Anterior cingulate cortex (tissue), 58 donors: ENCODE data around the gene LRRN4CL.
A peak's percentile ranks its signal among the peaks of the same experiment; 100 is the strongest.
"Not testable (repeated sequence)": the region's sequence is repeated elsewhere in the genome, so short reads cannot be mapped to it uniquely, and the experiment has no call there.

ENCODE experiments used
- DNase-seq, 58 donors: peaks; one replicate each; lab custom pipeline; 2025; lab: John Stamatoyannopoulos, UW

LRRN4CL gene

DNA sequence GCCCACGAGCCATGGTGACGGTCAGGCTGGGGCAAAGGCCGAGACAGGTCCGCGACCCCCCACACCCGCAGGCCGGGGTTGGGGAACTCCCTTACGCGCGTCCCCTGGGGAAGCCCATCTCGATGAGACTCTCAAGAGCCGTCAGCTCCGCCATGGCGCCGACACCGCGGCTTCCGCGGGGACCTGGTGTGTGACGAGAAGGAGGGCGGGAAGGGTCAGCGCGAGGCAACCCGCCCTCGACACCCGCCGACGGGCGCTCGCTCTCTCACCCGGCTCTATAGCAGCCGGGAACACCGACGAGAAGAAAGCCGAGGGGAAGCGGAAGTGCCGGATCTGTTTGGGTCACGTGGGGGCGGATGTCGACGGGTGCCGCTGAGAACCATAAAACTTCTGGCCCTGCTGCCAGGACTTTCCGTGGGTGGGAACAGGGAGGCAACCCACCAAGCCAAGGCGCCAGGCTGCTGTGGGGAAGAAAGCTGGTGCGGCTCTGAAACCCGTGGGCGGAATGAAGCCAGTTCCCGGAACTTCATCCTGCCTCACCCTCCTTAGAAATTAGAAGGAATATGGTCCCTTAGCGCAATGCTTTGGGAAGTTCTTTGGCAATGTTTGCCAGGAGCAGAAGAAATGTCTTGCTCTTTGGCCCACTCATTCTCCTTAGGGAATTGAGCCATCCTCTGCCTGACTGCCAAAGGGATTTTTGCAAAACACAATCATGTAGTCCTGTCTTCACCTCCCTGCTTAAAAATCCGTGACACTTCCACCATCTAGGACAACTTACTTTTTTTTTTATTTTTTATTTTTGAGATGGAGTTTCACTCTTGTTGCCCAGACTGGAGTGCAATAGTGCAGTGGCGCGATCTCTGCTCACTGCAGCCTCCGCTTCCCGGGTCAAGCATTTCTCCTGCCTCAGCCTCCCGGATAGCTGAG, 10.3 kb downstream of the LRRN4CL start, which contains the start of gene UBXN1:
Gene UBXN1 (minus strand): TSS at position 304 of the 927 bp plus-strand sequence. CDS start 150 bp downstream, at position 154.
- peak; percentile 28 to 92 (median 83) for DNase-seq

DNA sequence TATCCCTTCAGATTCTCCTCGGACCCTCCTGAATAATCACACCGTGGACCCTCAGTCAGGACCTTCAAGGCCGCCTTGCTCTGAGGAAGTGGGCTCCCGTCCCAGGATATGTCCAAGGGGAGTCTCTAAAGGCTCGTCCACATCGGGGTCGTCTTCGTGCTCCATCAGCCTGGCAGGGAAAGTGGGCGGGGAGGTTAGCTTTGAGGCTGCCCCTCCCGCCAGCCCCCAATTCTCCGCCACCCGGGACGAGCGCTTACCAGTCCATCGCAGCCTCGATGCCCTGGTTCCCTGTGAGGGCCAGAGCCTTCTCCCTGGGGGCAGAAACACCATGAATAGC, 10.9 kb downstream of the LRRN4CL start:
- DNase-seq = no peak

DNA sequence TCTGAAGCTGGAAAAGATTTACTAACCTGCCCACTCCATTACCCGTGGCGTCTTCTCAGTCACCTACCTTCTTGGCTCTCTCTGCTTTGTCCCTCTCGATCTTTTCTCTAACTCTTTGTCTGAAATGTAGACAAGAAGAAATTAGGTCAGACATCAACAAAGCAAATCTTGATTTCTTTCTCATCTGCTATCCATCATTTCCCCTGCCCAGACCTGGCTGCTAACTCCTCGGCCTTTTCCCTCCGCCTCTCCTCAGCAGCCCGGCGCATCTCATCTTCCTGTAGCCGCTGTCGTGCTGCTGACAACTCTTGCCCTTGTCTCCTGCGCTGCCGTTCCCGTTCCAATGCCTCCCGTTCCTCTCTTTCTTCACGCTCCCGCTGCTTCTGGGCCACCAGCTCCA, 11.6 kb downstream of the LRRN4CL start:
- DNase-seq = no peak

DNA sequence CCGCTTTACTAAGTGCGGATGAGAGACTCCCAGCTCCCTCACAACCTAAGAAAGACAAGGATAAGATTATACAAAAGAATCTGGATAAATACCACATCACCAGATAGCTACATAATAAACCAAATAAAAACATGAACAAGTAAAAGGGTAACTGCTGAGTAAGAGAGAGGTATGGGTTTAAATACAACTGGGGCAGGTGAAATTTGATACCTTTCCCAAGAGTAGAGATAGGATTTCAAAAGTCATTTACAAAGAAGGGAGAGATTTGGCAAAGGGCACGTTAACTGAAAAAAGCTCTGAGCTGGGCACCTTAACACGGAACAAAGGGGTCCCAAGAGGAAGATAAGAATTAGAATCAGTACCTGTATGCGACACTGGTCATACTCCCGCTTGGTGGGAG, 12.2 kb downstream of the LRRN4CL start:
- DNase-seq = no peak

DNA sequence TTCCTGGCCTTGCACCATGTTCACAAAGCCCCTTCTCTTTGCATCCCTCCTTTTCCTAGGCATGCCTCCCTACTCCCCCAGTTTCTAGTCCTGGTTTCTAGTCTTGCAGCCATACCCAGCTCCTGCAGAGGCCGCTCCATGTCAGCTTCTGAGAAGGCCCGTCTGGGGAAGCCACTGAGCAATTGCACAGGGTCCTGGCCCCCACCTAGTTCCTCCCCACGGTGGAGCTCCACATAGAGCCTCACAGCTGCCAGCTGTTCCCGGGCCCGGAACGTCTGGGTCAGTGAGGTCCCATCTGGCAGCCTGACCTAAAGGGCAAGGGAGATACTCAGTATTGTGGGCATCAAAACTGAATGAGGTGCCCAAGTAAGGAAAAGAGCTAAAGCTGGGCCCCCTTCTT, 12.6 kb downstream of the LRRN4CL start:
- no peak for DNase-seq

DNA sequence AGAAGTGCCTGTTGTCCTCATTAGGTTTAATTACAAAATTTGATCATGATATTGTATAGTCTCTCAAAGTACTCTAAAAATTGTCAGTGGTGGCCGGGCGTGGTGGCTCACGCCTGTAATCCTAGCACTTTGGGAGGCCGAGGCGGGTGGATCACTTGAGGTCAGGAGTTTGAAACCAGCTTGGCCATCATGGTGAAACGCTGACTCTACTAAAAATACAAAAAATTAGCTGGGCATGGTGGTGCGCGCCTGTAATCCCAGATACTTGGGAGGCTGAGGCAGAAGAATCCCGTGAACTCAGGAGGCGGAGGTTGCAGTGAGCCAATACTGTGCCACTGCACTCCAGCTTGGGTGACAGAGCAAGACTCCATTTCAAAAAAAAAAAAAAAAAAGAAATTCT, 13.9 kb downstream of the LRRN4CL start:
- not testable (repeated sequence) for DNase-seq

DNA sequence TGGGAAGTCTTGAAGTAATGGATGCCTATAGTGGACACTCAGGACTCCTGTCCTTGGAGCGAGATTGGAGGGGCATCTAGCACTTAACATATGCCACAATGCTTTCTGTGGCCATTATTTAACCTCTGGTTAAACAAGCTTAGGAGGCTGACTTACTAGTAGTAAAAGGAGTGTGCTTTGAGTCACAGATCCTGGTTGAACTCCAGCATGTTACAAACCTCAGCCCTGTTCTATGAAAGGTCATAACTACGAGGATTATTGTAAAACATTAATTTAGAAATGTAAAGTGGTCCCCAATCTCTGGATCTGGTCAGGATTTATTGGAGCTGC, 16.2 kb downstream of the LRRN4CL start:
- DNase-seq = no peak

DNA sequence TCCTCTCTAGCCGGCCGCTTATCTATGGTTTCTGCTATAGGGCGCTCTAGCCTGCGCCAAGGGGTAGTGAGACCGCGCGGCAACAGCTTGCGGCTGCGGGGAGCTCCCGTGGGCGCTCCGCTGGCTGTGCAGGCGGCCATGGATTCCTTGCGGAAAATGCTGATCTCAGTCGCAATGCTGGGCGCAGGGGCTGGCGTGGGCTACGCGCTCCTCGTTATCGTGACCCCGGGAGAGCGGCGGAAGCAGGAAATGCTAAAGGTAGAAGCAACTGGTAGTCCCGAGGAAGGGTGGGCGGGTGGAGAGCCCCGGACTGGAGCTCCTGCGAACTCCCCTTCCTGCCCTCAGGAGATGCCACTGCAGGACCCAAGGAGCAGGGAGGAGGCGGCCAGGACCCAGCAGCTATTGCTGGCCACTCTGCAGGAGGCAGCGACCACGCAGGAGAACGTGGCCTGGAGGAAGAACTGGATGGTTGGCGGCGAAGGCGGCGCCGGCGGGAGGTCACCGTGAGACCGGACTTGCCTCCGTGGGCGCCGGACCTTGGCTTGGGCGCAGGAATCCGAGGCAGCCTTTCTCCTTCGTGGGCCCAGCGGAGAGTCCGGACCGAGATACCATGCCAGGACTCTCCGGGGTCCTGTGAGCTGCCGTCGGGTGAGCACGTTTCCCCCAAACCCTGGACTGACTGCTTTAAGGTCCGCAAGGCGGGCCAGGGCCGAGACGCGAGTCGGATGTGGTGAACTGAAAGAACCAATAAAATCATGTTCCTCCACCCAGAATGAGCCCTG, 17.5 kb downstream of the LRRN4CL start, which contains the start of the genes LBHD1 and UQCC3:
Gene LBHD1 (minus strand): TSS at position 660 of the 782 bp plus-strand sequence. CDS start 2,236 bp downstream, outside the sequence.
Gene UQCC3 (plus strand): TSS at position 66 of the 782 bp plus-strand sequence. CDS start 73 bp downstream, at position 139.
- DNase-seq = peak in 57 of 58 donors; percentile 37 to 89 (median 77)

DNA sequence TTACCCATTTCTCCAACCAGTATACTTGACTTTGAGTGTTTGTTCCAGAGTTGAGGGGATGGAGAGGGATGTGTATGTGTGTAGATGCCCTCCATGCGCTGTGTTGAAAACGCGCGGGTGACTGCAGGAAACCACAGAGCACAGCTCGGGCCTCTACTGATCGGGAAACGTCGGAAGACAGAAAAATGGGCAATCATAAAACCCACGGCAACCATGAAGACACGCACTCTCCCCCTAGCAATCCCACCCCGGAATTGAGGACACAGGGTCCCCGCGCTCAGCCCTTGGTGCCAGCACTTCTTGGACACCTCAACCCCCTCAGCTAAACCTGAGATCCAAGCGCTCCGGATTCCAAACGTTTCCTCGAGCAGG, 18.1 kb downstream of the LRRN4CL start:
- DNase-seq = no peak

DNA sequence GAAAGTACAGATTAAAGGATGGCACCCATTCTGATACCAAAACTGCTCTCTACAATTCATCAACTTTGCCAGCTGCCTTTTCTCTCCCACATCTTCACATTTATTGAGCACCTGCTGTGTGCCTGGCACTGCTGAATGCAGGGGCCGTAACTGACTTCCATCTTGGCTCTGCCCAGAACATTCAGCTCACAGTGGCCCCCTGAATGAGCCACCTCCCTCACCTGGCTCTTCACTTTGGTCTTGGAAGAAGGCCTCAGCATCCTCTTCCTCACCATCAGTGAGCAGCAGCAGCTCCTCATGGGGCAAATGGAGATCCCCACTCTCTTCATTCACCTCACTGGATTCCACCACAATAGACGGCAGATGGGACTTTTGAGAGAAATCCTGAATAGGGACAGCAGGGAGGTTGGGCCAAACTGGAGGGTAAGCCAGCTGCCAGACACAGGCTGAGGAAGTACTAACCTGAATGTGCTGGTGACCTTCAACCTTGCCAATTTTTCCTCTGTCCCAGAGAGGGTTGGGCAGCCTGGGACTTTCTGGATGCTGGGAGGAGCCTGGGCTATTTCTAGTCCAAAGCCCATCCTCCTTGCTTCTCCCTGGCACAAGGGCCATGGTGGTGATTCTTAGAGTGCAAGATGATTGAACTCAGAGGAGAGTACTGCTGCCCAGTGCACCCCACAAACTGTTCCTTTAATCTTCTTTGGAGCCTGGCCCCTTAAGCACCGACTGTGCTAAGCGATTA, 19.7 kb downstream of the LRRN4CL start:
- no peak for DNase-seq

DNA sequence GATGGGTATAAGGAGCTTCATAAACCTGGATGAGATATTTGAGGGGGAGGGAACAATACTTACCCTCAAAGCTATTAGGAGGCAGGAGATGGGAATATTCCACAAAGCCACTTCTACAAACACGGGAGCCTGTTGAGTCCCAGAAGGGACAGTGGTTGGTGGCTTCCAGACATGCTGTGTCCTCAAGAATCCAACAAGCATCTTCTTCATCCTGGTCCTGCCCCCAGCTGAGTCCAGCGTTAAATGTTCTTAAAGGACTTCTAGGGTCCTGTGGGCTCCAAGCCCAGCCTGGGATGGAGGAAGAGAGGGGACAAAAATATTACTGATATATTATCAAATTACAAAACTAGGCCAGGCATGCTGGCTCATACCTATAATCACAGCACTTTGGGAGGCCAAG, 21.9 kb downstream of the LRRN4CL start:
- no peak for DNase-seq

DNA sequence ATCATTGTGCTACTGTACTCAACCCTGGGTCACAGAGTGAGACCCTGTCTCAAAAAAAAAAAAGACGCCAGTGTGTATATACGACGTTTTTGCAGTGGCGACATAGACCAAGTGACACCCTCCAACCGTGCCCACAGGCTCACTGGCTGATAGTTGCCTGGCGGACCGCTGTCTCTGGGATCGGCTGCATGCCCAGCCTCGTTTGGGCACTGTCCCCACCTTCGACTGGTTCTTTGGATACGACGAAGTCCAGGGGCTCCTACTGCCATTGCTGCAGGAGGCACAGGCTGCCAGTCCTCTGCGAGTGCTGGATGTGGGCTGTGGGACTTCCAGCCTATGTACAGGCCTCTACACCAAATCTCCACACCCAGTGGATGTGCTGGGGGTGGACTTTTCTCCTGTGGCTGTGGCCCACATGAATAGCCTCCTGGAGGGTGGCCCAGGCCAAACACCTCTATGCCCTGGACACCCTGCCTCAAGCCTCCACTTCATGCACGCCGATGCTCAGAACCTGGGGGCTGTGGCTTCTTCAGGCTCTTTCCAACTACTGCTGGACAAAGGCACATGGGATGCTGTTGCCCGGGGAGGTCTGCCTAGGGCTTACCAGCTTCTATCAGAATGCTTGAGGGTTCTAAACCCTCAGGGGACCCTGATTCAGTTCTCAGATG, 22.9 kb downstream of the LRRN4CL start:
- DNase-seq = peak in 1 of 58 donors; percentile 16

DNA sequence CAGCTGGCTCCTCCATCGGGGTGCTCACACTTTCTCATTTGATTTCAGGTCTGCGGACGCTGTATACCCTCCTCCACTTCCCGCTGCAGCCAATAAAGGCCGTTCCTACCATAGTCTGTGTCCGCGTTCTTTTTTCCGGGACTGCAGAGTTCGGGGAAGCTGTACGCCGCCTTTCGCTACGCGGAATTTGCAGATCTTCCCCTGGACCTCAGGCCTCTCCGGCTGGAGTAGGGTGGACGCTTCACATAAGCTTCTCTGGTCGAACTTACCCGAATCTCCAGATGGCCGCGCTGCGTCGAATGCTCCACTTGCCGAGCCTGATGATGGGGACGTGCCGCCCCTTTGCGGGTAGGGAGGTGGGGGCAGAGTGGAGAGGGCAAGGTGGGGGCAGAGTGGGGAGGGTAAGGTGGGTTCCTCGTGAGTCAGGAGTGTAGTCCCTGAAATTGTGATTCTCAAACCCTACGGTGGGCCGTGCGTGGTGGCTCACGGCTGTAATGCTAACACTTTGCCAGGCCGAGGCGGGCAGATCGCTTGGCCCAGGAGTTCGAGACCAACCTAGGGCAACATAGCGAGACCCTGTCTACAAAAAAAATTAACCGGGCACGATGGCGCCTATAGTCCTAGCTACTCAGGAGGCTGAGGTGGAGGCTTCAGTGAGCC, 23.6 kb downstream of the LRRN4CL start:
- peak in 29 of 58 donors; percentile 33 to 80 (median 58) for DNase-seq

DNA sequence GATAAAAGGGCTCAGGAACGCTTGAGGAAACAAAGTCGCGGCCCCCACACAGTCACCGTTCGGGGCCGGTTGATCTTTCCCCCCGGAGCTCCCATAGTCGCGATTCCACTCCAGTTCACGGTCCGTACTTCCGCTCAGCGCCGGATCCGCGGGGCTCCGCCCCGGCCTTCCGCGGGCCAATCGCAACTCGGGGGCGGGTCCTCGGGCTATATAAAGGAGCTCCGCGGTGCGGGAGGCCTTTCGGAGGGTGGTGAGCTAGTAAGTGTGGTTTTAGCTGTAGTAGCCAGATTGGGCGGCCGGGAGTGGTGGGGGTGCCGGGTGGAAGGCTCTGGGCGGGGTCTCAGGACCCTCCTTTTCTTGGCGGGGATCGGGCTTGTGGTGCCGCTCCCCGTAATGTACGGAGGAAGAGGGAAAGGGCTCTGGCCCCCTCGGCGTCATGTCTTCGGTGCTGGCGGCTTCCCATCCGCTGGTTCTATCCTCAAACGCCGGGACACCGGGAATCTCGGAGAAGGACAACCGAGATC, 24.2 kb downstream of the LRRN4CL start, which contains the start of the genes C11orf98 and CSKMT:
Gene C11orf98 (minus strand): TSS at position 136 of the 524 bp plus-strand sequence. CDS start 41 bp downstream, at position 95.
Gene CSKMT (plus strand): TSS at position 238 of the 524 bp plus-strand sequence. CDS start 568 bp downstream, outside the sequence.
- DNase-seq = peak; percentile 59 to 97 (median 94)

DNA sequence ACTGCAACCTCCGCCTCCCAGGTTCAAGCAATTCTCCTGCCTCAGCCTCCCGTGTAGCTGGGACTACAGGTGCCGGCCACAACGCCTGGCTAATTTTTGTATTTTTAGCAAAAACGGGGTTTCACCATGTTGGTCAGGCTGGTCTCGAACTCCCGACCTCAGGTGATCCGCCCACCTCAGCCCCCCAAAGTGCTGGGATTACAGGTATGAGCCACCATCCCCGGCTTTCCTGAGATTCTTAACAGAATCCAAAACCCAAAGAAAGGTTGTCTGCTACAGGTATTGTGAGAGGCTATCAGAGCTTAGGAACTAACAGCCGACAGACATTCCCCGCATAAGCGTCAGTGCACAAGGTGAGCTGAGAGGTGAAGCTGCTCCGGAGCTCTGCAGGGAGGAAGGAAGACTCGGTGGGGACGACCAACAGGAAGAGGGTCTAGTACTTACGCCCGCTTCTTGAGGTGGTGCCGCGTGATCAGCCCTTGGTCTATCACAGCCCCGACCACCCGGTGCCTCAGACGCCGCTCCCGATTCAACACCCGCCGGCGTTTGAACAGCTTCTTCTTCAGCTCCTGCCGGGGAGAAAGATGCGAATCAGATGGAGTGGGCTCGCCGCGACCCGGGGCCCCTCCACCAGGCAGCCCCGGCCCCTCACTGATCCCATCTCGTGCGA, 24.8 kb downstream of the LRRN4CL start:
- peak in 17 of 58 donors; percentile 48 to 72 (median 62) for DNase-seq

DNA sequence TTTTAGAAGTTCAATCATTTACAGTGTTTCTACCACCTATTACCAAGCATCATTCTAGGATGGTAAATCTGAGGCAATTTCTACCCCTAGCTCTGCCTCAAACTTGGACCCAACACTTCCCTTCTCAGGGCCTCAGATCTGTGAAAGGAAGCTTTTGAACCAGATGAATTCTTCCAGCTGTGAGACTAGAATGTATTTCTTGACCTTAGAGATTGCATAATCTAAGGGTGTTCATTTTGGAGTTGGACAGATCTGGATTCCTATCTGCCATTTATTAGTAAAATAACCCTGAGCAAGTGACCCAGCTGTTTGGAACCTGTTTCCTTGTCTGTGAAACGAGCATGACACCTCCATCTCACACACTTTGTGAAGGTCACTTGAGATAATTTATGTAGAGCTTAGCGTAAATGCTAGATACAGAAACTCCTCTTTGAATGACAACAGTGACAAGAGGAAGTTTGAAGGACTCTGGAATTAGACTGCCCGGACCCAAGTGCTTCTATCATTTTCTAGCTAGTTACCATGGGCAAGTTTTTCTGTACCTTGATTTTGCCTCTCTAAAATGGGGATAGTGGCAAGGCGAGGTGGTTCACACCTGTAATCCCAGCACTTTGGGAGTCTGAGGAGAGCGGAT, 32.4 kb downstream of the LRRN4CL start:
- no peak for DNase-seq

DNA sequence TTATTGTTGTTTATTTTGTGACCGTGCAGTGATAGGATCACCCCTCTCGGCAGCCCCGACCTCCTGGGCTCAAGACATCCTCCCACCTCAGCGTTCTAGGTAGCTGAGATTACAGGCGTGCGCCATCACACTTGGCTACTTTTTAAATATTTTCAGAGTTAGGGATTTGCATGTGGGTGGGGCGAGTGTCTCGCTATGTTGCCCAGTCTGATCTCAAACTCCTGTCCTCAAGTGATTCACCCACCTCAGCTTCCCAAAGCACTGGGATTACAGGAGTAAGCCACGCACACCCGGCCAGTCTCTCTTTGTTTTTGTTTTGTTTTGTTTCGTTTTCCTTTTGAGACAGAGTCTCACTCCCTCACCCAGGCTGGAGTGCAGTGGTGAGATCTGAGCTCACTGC, 35.0 kb downstream of the LRRN4CL start:
- no peak for DNase-seq
